ENCODE measurements around the gene DCAF5.

The DCAF5 gene

GRCh38 chr14:69042787-69043444 is 110.0 kb downstream of the DCAF5 start:
- no peak for TF ChIP-seq TAF1 (IDR thresholded peaks at IDR 0.05; ENCODE audit: low read depth, low read length)
- no peak for TF ChIP-seq POLR2A (IDR thresholded peaks at IDR 0.05; ENCODE audit: low read depth, low read length)
- no peak for TF ChIP-seq PAX5 (IDR thresholded peaks at IDR 0.05; ENCODE audit: insufficient read depth, low read length, severe bottlenecking)
- no peak for TF ChIP-seq POU2F2 (IDR thresholded peaks at IDR 0.05; ENCODE audit: low read depth, low read length)
- TF ChIP-seq SPI1 (IDR thresholded peaks at IDR 0.05; ENCODE audit: low read depth, low read length) = no peak
- TF ChIP-seq POLR2AphosphoS5 (IDR thresholded peaks at IDR 0.05; ENCODE audit: low read depth, low read length) = no peak
- FAIRE-seq (no peak), DNase-seq (ENCODE audit: insufficient read length, low spot score) (no peak)

GRCh38 chr14:69042299-69042698 is 110.6 kb downstream of the DCAF5 start:
- DNase-seq (ENCODE audit: insufficient read length, low spot score) (no peak), FAIRE-seq (no peak)
- TF ChIP-seq PAX5 (IDR thresholded peaks at IDR 0.05; ENCODE audit: insufficient read depth, low read length, severe bottlenecking) (no peak), POU2F2 (IDR thresholded peaks at IDR 0.05; ENCODE audit: low read depth, low read length) (no peak), POLR2AphosphoS5 (IDR thresholded peaks at IDR 0.05; ENCODE audit: low read depth, low read length) (no peak), POLR2A (IDR thresholded peaks at IDR 0.05; ENCODE audit: low read depth, low read length) (no peak), SPI1 (IDR thresholded peaks at IDR 0.05; ENCODE audit: low read depth, low read length) (no peak)

GRCh38 chr14:69041783-69042182 is 111.1 kb downstream of the DCAF5 start:
- FAIRE-seq = no peak
- no peak for TF ChIP-seq TAF1 (IDR thresholded peaks at IDR 0.05; ENCODE audit: low read depth, low read length)
- no peak for DNase-seq (ENCODE audit: insufficient read length, low spot score)

- FAIRE-seq = no peak
- no peak for DNase-seq (ENCODE audit: insufficient read length, low spot score)
- TF ChIP-seq POLR2A (IDR thresholded peaks at IDR 0.05; ENCODE audit: low read depth, low read length) (no peak), TAF1 (IDR thresholded peaks at IDR 0.05; ENCODE audit: low read depth, low read length) (no peak)
Measured at GRCh38 chr14:69040353-69040752, 112.6 kb downstream of the DCAF5 start.

- no peak for DNase-seq (ENCODE audit: insufficient read length, low spot score)
- no peak for FAIRE-seq
- TF ChIP-seq SPI1 (IDR thresholded peaks at IDR 0.05; ENCODE audit: low read depth, low read length) (no peak), PAX5 (IDR thresholded peaks at IDR 0.05; ENCODE audit: insufficient read depth, low read length, severe bottlenecking) (no peak), POU2F2 (IDR thresholded peaks at IDR 0.05; ENCODE audit: low read depth, low read length) (no peak), POLR2A (IDR thresholded peaks at IDR 0.05; ENCODE audit: low read depth, low read length) (no peak), TAF1 (IDR thresholded peaks at IDR 0.05; ENCODE audit: low read depth, low read length) (no peak), POLR2AphosphoS5 (IDR thresholded peaks at IDR 0.05; ENCODE audit: low read depth, low read length) (no peak)
Measured at GRCh38 chr14:69039288-69039628, 113.7 kb downstream of the DCAF5 start.

GRCh38 chr14:69038455-69039287 is 114.2 kb downstream of the DCAF5 start:
- no peak for FAIRE-seq
- DNase-seq (ENCODE audit: insufficient read length, low spot score) = no peak
- TF ChIP-seq POLR2AphosphoS5 (IDR thresholded peaks at IDR 0.05; ENCODE audit: low read depth, low read length) (no peak), TAF1 (IDR thresholded peaks at IDR 0.05; ENCODE audit: low read depth, low read length) (no peak), PAX5 (IDR thresholded peaks at IDR 0.05; ENCODE audit: insufficient read depth, low read length, severe bottlenecking) (no peak), POU2F2 (IDR thresholded peaks at IDR 0.05; ENCODE audit: low read depth, low read length) (no peak), SPI1 (IDR thresholded peaks at IDR 0.05; ENCODE audit: low read depth, low read length) (no peak)

- FAIRE-seq = no peak
- TF ChIP-seq PAX5 (IDR thresholded peaks at IDR 0.05; ENCODE audit: insufficient read depth, low read length, severe bottlenecking) (no peak), POLR2A (IDR thresholded peaks at IDR 0.05; ENCODE audit: low read depth, low read length) (no peak), SPI1 (IDR thresholded peaks at IDR 0.05; ENCODE audit: low read depth, low read length) (no peak), POLR2AphosphoS5 (IDR thresholded peaks at IDR 0.05; ENCODE audit: low read depth, low read length) (no peak), TAF1 (IDR thresholded peaks at IDR 0.05; ENCODE audit: low read depth, low read length) (no peak), POU2F2 (IDR thresholded peaks at IDR 0.05; ENCODE audit: low read depth, low read length) (no peak)
- no peak for DNase-seq (ENCODE audit: insufficient read length, low spot score)
Measured at GRCh38 chr14:69037790-69038454, 115.0 kb downstream of the DCAF5 start.

GRCh38 chr14:69036757-69037506 is 116.0 kb downstream of the DCAF5 start:
- DNase-seq (ENCODE audit: insufficient read length, low spot score) (no peak), FAIRE-seq (no peak)
- TF ChIP-seq SPI1 (IDR thresholded peaks at IDR 0.05; ENCODE audit: low read depth, low read length) = no peak
- TF ChIP-seq PAX5 (IDR thresholded peaks at IDR 0.05; ENCODE audit: insufficient read depth, low read length, severe bottlenecking) = no peak
- TF ChIP-seq POLR2A (IDR thresholded peaks at IDR 0.05; ENCODE audit: low read depth, low read length) = no peak
- no peak for TF ChIP-seq POU2F2 (IDR thresholded peaks at IDR 0.05; ENCODE audit: low read depth, low read length)
- no peak for TF ChIP-seq TAF1 (IDR thresholded peaks at IDR 0.05; ENCODE audit: low read depth, low read length)
- TF ChIP-seq POLR2AphosphoS5 (IDR thresholded peaks at IDR 0.05; ENCODE audit: low read depth, low read length) = no peak

- FAIRE-seq (no peak), DNase-seq (ENCODE audit: insufficient read length, low spot score) (no peak)
- no peak for TF ChIP-seq PAX5 (IDR thresholded peaks at IDR 0.05; ENCODE audit: insufficient read depth, low read length, severe bottlenecking)
Measured at GRCh38 chr14:69034612-69035262, 118.2 kb downstream of the DCAF5 start.

All from GM12891 (cell line).